Measurements from ENCODE around the gene MBP. TPM values are rescaled to one million over a fixed set of nuclear protein-coding genes. Genes with fewer than 3 reads are reported as not detected.

The MBP gene
- total RNA-seq, 4 donors from 2014 or later = 18.1 to 58.8 (median 30.6) TPM

DNA sequence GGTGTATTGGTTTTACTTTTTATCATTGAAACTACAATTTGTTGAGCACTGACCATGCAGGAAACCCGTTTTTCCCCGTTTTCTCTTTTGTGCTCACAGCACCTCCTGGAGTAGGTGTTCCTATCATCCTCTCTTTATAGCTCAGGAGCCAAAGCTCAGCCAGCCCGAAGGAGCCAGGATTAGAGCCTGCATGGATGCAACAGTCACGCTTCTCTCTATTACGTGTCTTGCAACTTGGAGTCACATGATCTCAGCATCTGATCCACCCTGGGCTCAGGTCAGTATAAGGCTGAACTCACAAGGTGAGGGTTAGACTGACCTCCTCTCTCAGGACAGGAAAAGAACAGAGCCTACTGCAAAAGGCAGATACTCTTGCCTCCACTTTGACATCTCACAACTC lies 150.5 kb downstream of the MBP start:
- TF ChIP-seq, protein P1, sequence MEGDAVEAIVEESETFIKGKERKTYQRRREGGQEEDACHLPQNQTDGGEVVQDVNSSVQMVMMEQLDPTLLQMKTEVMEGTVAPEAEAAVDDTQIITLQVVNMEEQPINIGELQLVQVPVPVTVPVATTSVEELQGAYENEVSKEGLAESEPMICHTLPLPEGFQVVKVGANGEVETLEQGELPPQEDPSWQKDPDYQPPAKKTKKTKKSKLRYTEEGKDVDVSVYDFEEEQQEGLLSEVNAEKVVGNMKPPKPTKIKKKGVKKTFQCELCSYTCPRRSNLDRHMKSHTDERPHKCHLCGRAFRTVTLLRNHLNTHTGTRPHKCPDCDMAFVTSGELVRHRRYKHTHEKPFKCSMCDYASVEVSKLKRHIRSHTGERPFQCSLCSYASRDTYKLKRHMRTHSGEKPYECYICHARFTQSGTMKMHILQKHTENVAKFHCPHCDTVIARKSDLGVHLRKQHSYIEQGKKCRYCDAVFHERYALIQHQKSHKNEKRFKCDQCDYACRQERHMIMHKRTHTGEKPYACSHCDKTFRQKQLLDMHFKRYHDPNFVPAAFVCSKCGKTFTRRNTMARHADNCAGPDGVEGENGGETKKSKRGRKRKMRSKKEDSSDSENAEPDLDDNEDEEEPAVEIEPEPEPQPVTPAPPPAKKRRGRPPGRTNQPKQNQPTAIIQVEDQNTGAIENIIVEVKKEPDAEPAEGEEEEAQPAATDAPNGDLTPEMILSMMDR (IDR thresholded peaks at IDR 0.05; ENCODE audit: low read depth) = no peak

DNA sequence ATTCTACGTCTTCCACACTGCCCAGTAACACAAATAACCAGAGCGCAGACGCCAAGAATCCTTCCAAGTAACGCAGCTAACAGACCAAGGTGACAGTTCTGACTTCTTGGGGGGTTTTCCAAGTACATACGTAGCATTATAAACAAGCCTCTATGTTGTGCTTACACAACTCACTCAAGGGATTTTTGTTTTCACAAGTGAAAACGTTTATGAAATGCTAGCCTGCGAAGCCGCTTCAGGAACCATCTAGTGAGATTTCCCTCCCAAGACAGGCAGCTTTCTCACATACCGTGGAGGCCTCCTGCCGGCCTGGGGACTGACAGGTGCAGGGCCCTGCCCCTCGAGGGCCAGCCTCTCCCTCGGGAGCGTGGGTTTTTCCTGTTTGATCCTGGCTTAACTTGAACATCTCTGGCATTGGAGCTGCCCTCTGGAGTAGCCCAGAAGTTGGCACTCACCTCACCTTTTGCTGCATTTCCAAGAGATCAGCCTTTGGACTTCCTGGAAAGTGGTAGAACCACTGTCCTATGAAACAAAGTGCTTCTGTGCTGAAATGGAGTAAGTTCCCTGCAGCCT lies 151.1 kb downstream of the MBP start:
- TF ChIP-seq, protein P1 (IDR thresholded peaks at IDR 0.05; ENCODE audit: low read depth) = no peak

DNA sequence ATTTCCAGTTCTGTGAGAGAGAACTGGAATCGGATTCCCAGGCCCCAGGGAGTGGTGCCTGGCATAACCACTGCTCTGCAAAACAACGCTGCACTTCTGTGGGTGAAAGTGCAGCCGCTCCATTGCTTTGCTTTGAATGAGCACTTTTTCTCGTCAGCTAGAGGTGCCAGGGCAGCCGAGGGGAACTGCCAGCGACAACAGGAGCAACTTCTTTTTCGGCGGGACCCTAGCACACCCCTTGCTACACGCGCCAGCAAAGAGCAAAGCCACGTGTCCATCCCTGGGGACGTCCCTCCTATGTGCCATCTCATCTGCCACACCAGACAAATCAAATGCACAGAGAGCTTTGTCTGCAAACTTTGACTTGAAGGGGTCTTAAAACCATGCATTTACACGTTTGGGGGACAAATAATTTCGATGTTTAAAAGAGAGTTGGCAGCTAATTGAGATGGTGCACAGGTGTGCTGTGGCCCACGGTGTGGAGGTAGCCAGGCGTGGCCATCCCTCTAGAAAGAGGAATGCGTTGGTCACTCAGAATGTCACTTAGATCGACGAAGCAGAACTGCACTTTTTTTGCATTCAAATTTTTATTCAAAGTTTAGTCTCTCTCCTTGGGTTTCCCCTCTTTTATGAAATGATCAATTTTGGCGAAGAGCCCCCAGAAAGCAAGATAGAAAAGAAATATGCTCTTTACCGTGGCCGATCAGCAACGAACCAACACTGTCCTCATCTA lies 151.8 kb downstream of the MBP start:
- TF ChIP-seq, protein P1 (IDR thresholded peaks at IDR 0.05; ENCODE audit: low read depth) = no peak

DNA sequence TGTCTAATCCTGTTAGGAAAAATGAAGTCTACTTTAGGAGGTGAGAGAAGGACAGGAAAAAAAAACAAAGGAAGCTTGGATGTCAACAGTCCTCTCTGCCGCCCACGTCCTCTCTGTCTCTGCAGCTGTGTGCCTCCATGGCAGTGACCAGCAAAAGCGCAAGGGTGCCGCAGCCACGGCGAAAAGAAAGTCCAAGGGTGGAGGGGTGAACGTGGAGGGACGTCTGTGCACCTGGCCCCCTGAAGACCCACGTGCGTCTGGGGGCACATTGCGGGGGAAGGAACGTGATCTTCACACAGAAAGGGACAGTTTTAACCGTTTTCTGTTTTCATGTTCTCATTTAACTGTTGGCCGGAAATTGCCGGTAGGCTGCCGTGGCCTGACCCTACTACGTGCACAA lies 152.7 kb downstream of the MBP start:
- TF ChIP-seq, protein P1 (IDR thresholded peaks at IDR 0.05; ENCODE audit: low read depth) = no peak

DNA sequence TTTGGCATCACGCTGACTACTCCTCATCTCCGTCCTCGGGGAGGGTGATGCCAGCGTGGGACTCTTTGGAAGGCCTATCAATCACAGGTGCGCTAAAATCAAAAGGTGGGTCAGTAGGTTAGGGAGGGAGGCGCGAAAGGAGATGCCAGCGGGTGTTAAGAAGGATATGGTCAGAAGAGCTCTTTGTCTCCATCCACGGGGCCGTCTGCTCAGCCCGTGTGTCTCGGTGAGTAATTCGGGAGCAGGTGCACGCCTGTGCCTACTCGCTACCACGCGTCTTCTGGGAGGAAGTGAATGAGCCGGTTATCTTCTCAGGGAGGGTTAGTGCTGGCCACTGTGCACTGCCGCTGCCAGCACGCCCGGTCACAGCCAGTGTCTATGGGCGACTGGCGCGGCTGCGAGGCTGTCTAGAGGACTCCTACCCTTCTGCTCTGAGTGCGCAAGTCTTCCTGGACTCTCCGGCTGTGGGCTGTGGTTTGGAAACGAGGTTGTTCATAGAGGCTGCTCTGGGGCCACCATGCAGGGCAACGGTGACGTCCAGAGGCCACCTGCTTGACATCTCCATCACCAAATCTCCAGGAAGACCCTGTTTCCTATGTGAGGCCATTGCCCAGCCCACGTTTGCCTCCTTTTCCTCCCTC lies 153.4 kb downstream of the MBP start:
- TF ChIP-seq, protein P1 (IDR thresholded peaks at IDR 0.05; ENCODE audit: low read depth) = no peak

DNA sequence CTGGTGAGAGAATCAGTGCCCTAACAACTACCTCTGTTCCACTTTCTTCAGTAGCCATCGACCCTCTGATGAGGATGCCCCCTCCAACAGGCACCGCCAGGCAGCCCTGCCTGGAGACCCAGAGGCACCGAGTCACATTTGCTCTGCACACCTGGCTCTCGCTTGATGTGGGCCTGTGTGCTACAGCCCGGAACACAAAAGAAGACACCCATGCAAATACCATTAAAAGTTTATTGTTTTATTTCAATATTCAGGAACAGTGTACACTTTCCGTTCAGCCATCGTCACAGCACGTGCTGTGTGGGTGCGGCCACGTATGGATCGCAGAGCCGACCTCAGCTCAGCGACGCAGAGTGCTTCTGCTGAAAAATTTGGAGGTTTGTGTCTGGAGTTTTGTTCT lies 154.0 kb downstream of the MBP start:
- TF ChIP-seq, protein P1 (IDR thresholded peaks at IDR 0.05; ENCODE audit: low read depth) = no peak

DNA sequence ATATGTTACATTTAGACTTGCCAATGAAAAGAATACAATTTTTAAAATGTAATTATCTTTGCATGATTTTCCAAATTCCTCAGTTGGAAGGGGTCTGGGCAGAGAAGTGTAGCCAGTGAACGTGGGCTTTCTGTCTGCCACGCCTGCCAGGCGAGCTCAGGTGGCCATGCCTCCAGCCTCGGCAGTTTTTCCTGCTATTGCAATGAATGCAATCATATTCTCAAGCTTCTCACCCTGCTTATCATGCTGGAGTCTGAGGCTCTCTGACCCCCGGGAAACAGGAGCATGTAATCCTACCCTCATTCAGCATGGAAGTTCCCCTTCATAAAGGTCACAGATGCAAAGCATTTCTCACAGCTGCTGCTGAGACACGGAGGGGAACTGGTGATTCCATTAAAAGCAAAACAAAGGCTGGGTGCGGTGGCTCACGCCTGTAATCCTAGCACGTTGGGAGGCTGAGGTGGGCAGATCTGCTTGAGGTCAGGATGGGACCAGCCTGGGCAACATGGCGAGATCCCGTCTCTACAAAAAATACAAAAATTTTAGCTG lies 154.8 kb downstream of the MBP start:
- TF ChIP-seq, protein P1 (IDR thresholded peaks at IDR 0.05; ENCODE audit: low read depth) = no peak
